Measurements from ENCODE around the gene SERP2. TPM values are rescaled to one million over a fixed set of nuclear protein-coding genes. Genes with fewer than 3 reads are reported as not detected.
A peak's percentile ranks its signal among the peaks of the same experiment; 100 is the strongest.

Gene SERP2
- total and polyA plus RNA-seq, 10 of the 15 experiments (the other 5 are each of a cell fraction or from before 2014, with no cell fraction given), result not detected

DNA sequence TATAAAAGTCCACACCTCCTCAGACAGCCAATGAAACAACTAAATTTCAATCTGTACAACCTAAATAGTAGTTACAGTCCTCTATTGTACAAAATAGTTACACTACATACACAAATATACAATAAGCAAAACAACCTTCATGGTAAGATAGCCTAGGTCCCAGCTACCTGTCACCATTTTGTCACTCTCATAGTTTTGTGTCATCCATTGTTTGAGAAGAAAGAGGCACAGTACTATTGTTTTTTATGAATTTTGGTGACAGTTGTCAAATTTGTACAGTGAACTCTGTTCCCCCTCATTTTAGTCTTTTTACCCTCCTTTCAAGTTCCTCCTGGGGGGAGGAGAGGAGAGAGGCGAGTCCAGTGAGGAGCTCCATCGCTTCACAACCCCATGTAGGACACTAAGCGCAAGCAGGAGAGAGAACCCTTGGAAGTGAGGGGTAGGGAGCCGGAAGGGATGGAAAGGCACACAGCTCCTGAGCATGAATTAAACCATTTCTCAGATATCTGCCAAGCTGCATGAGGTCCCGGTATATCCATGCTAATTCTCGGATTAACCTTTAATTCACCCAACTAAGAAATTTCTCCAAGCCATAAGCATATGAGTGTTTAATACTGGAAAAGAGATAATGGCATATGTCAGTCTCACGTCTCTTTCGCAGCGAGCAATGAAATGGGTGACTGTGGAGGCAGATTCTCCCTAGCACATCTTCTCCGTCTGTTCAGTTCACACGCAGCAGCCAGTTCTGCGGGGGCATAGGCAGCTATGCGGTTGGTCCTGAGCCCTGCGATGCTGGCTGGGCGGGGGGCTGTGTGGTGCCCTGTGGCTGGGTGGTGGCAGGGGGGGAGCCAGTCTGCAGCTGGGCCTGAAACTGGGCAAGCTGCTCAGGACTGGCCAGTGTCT is 60.5 kb downstream of the SERP2 start (continued):
- TF ChIP-seq, protein P1, sequence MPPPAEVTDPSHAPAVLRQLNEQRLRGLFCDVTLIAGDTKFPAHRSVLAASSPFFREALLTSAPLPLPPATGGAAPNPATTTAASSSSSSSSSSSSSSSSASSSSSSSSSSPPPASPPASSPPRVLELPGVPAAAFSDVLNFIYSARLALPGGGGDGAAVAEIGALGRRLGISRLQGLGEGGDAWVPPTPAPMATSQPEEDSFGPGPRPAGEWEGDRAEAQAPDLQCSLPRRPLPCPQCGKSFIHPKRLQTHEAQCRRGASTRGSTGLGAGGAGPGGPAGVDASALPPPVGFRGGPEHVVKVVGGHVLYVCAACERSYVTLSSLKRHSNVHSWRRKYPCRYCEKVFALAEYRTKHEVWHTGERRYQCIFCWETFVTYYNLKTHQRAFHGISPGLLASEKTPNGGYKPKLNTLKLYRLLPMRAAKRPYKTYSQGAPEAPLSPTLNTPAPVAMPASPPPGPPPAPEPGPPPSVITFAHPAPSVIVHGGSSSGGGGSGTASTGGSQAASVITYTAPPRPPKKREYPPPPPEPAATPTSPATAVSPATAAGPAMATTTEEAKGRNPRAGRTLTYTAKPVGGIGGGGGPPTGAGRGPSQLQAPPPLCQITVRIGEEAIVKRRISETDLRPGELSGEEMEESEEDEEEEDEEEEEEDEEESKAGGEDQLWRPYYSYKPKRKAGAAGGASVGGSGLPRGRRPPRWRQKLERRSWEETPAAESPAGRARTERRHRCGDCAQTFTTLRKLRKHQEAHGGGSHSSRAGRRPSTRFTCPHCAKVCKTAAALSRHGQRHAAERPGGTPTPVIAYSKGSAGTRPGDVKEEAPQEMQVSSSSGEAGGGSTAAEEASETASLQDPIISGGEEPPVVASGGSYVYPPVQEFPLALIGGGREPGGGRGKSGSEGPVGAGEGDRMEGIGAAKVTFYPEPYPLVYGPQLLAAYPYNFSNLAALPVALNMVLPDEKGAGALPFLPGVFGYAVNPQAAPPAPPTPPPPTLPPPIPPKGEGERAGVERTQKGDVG (CRISPR knock-in tag; IDR thresholded peaks at IDR 0.05), result no peak

DNA sequence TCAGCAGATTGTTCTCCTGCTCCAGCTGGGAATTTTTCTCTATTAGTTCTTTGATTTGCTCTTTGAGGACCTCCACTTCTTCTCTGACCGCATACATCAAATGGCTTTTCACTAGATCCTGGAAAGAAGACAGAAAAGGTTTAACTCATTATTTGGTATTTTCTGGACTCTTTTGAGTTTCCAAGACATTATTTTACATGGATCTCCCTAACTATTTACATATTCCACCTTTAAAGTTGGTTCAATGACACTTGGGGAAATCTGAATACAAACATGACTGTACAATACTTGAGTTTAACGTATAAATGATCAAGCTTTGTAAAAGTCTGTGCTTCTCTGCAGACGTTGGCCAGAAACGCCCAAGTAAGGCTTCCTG is 61.1 kb downstream of the SERP2 start:
- ChIA-PET POLR2A (interaction anchor here (0.6 kb wide), 3 partner anchors 391 to 559 kb away, joined by 3 read pairs; no protein-coding TSS in a partner anchor), RAD21 (ENCODE audit: unreplicated experiment) (no interaction called here), CTCF (no interaction called here), SMC1A (ENCODE audit: uncharacterized antibody, unreplicated experiment) (interaction anchor here (1.0 to 2.3 kb wide), 3 partner anchors 104 to 561 kb away, joined by 3 to 8 read pairs (median 3); no protein-coding TSS in a partner anchor)
- ATAC-seq, result no peak
- Histone ChIP-seq H3K4me3 (peak overlapping the region; percentile 45; the same call in 1 of the 2 replicates), H3K27ac (ENCODE audit: control insufficient read depth, insufficient read depth) (no peak overlapping the region), H4K20me1 (ENCODE audit: control insufficient read depth, insufficient read depth) (no peaks in the 10 kb centered on the region), H2AFZ (ENCODE audit: control insufficient read depth, low read depth, low read length) (no peak overlapping the region), H3K4me2 (ENCODE audit: control insufficient read depth, insufficient read depth) (peak overlapping the region; percentile 34; the same call in 1 of the 2 replicates), H3K4me1 (ENCODE audit: control insufficient read depth, insufficient read depth, low read length) (peaks cover 5% of the 10 kb centered on the region), H3K27me3 (replicated peaks in 1 of 2; ENCODE audit: control insufficient read depth in 2 of 2, insufficient read depth in 2 of 2, low read length in 1 of 2) (peaks cover 5 to 15% of the 10 kb centered on the region in 2 experiments), H3K9ac (ENCODE audit: control insufficient read depth, insufficient read depth, low read length) (no peak overlapping the region), H3K79me2 (ENCODE audit: control insufficient read depth, insufficient read depth, low read length) (no peaks in the 10 kb centered on the region), H3K36me3 (ENCODE audit: control insufficient read depth in 2 of 2, insufficient read depth in 2 of 2, low read length in 1 of 2) (no peaks in the 10 kb centered on the region), H3K9me3 (replicated peaks; ENCODE audit: control insufficient read depth, insufficient read depth, low read length) (no peaks in the 10 kb centered on the region)
- no TSS peak for BruUV-seq (replicated peaks)
- WGBS (ENCODE audit: insufficient coverage, insufficient replicate concordance, low lambda C conversion rate, missing lambda C conversion rate), result 20% methylated on average over 4 of the region's 4 CpGs
- in situ Hi-C loops (cut with MboI) (loop anchor here (5.0 kb wide), 3 partner anchors 242 to 527 kb away; no protein-coding TSS in a partner anchor), intact Hi-C loops (cut with micrococcal nuclease; ENCODE audit: unreplicated experiment) (loop anchor here (5.0 kb wide), 1 partner anchor 192 kb away; no protein-coding TSS in a partner anchor)
- no peak for DNase-seq (ENCODE audit: low read depth, low spot score)
- no peak for FAIRE-seq
- no peak for TF ChIP-seq IKZF1 (conservative IDR thresholded peaks at IDR 0.05)
- TF ChIP-seq ESRRA (IDR thresholded peaks at IDR 0.05; ENCODE audit: low read length), result no peak
- TF ChIP-seq, protein P2, sequence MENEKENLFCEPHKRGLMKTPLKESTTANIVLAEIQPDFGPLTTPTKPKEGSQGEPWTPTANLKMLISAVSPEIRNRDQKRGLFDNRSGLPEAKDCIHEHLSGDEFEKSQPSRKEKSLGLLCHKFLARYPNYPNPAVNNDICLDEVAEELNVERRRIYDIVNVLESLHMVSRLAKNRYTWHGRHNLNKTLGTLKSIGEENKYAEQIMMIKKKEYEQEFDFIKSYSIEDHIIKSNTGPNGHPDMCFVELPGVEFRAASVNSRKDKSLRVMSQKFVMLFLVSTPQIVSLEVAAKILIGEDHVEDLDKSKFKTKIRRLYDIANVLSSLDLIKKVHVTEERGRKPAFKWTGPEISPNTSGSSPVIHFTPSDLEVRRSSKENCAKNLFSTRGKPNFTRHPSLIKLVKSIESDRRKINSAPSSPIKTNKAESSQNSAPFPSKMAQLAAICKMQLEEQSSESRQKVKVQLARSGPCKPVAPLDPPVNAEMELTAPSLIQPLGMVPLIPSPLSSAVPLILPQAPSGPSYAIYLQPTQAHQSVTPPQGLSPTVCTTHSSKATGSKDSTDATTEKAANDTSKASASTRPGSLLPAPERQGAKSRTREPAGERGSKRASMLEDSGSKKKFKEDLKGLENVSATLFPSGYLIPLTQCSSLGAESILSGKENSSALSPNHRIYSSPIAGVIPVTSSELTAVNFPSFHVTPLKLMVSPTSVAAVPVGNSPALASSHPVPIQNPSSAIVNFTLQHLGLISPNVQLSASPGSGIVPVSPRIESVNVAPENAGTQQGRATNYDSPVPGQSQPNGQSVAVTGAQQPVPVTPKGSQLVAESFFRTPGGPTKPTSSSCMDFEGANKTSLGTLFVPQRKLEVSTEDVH (IDR thresholded peaks at IDR 0.05; ENCODE audit: low read depth, partially characterized antibody), result no peak
- TF ChIP-seq PAX5 (IDR thresholded peaks at IDR 0.05; ENCODE audit: borderline replicate concordance, low read depth, low read length), result no peak
- TF ChIP-seq ZBTB11 (CRISPR knock-in tag; IDR thresholded peaks at IDR 0.05), result no peak
- no peak for TF ChIP-seq SREBF1 (IDR thresholded peaks at IDR 0.05; ENCODE audit: low read length)
- TF ChIP-seq E2F4 (IDR thresholded peaks at IDR 0.05; ENCODE audit: low read depth, low read length), result no peak
- TF ChIP-seq ZNF207 (IDR thresholded peaks at IDR 0.05; ENCODE audit: borderline replicate concordance), result no peak

Data from GM12878 (cell line).